Fibroblast of lung (primary cell): ENCODE results near the gene ARHGEF4.

Experiments used
- EZH2 ChIP-seq: IDR thresholded peaks from 2 replicates; pipeline ENCODE4 v1.5.1; 2012; ENCODE audit warnings: low read length, control low read depth, mild to moderate bottlenecking; ENCODE audit errors: missing control alignments
- TF ChIP-seq, protein P1 (sequence below), 2 donors: IDR thresholded peaks in 1 of 2; conservative IDR thresholded peaks in 1 of 2; 1 replicate in 1 of 2; 2 replicates in 1 of 2; pipeline ENCODE4 v1.5.1; 2011 to 2012; ENCODE audit warnings: low read length in 2 of 2, control low read depth in 1 of 2, inconsistent platforms in 1 of 2, low read depth in 1 of 2, mild to moderate bottlenecking in 1 of 2

- TF ChIP-seq EZH2: no peak
- TF ChIP-seq, protein P1, sequence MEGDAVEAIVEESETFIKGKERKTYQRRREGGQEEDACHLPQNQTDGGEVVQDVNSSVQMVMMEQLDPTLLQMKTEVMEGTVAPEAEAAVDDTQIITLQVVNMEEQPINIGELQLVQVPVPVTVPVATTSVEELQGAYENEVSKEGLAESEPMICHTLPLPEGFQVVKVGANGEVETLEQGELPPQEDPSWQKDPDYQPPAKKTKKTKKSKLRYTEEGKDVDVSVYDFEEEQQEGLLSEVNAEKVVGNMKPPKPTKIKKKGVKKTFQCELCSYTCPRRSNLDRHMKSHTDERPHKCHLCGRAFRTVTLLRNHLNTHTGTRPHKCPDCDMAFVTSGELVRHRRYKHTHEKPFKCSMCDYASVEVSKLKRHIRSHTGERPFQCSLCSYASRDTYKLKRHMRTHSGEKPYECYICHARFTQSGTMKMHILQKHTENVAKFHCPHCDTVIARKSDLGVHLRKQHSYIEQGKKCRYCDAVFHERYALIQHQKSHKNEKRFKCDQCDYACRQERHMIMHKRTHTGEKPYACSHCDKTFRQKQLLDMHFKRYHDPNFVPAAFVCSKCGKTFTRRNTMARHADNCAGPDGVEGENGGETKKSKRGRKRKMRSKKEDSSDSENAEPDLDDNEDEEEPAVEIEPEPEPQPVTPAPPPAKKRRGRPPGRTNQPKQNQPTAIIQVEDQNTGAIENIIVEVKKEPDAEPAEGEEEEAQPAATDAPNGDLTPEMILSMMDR (conservative IDR thresholded peaks at IDR 0.05 in 1 of 2, IDR thresholded peaks at IDR 0.05 in 1 of 2; ENCODE audit: low read depth in 1 of 2, low read length in 2 of 2): no peak
Observed at GRCh38 chr2:131039101-131039440, 202.4 kb downstream of the ARHGEF4 start.
